Adipocyte (in vitro differentiated cells): Measurements from ENCODE around the gene LMX1A.

Source experiments
- DNase-seq: peaks from one replicate; pipeline ENCODE4 v3.0.0-alpha.2; 2015; ENCODE audit warnings: low read depth
- H3K27me3 ChIP-seq: replicated peaks from 2 replicates; pipeline ENCODE4 v1.7.0; 2013; ENCODE audit warnings: mild to moderate bottlenecking, low read length, moderate library complexity; ENCODE audit not compliant: control insufficient read depth, insufficient read depth
- H3K36me3 ChIP-seq: 2 replicates; pipeline ENCODE4 v1.7.0; 2013; ENCODE audit warnings: low read length, mild to moderate bottlenecking, moderate library complexity; ENCODE audit not compliant: control insufficient read depth, insufficient read depth, severe bottlenecking
- H3K4me1 ChIP-seq: 2 replicates; pipeline ENCODE4 v1.7.0; 2013; ENCODE audit warnings: mild to moderate bottlenecking, low read length, moderate library complexity; ENCODE audit not compliant: control insufficient read depth, insufficient read depth
- H3K4me3 ChIP-seq: 2 replicates; pipeline ENCODE4 v1.7.0; 2013; ENCODE audit warnings: mild to moderate bottlenecking, low read length, moderate library complexity
- H3K9ac ChIP-seq: 2 replicates; pipeline ENCODE4 v1.7.0; 2013; ENCODE audit warnings: mild to moderate bottlenecking, low read length, moderate library complexity
- H3K9me3 ChIP-seq: 2 replicates; pipeline ENCODE4 v1.7.0; 2013; ENCODE audit warnings: mild to moderate bottlenecking, low read length, moderate library complexity; ENCODE audit not compliant: control insufficient read depth

LMX1A gene

DNA sequence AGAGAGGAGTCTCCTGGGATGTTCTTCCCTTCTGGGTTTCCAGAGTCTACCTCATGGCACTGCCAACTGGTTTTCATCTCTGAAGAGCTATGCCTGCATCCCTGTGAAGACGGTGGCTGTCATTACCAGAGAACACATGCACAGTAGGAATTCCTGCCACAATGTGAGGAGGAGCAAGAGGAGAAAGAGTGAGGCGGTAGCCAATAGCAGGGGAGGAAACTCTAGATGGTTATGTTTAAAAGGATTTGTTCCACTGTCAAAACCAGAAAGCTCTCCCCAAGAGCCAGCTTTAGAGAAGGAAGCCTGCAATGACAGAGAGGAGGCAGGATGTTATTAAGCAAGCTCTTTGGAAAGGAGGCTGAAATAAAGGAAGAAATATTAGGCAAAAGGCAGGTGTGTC, 12.3 kb downstream of the LMX1A start:
- Histone ChIP-seq H3K27me3 (peaks cover 47% of the 10 kb centered on the region), H3K4me1 (peaks cover 3% of the 10 kb centered on the region), H3K36me3 (no peaks in the 10 kb centered on the region), H3K4me3 (no peak overlapping the region), H3K9ac (no peak overlapping the region), H3K9me3 (no peaks in the 10 kb centered on the region)
- no peak for DNase-seq

DNA sequence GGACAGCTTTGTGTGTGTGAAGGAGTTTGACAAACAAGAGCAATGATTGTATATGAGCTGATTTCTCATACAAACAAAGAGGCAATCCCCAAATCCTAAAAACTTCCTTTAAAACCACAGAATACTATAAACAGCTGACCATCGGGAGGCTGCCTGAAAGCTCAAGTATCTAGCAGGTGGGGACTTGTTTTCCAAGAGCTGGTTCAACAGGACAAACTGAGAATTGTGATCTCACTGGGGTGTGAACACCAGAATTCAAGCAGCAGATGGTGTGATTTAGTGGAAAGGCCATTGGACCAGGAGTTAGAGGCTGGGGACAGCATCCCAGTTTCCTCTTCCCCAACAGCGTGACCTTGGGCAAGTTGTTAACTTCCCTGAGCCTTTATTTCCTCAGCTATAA, 13.9 kb downstream of the LMX1A start:
- DNase-seq = no peak
- no peak overlapping the region for H3K4me3 ChIP-seq
- H3K4me1 ChIP-seq = peaks cover 3% of the 10 kb centered on the region
- H3K36me3 ChIP-seq = no peaks in the 10 kb centered on the region
- H3K9ac ChIP-seq = no peak overlapping the region
- peaks cover 41% of the 10 kb centered on the region for H3K27me3 ChIP-seq
- H3K9me3 ChIP-seq = no peaks in the 10 kb centered on the region

DNA sequence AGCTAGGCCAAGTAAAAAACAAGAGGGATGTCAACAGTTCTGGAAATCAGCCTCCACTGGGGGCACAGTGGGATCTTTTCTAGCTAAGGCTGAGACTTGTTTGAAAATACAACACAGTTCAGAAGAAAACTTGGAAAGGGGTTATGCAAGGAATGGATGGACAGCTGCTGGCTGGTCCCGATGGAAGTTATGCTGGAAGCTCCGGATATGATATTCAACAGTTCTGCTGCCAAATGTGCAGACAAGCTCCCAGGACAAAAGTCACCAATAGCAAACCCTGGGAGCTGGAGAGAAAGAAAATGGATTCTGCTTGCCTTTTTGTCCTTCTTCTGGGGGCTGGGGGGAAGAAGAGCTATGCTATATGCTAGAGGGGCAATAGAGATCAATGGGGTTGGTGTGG, 14.3 kb downstream of the LMX1A start:
- DNase-seq = no peak

DNA sequence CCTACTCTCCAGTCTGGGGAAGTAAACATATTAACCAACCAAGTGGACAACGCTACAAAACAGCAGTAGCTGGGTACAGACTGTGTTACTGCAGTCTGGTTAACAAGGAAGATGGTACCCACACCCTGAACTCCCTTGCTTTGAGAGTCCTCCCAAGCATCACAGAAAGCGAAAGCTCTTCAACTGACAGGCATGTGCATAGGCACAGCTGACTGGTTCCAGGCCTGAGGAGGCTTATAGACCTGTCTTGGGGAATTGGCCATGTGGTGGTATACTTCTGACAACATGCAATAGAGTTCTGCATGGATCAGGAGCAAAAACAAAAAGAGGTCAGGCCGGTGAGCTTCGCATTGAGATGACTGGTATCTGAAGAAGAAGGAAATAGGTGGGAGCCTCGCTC, 17.4 kb downstream of the LMX1A start:
- DNase-seq = no peak
- Histone ChIP-seq H3K4me3 (no peak overlapping the region), H3K9me3 (no peaks in the 10 kb centered on the region), H3K9ac (no peak overlapping the region), H3K27me3 (peaks cover 27% of the 10 kb centered on the region), H3K36me3 (no peaks in the 10 kb centered on the region), H3K4me1 (no peaks in the 10 kb centered on the region)

More for the DNA sequence above, 14.3 kb downstream of the LMX1A start:
- Histone ChIP-seq H3K9ac (no peak overlapping the region), H3K9me3 (no peaks in the 10 kb centered on the region), H3K4me1 (peaks cover 3% of the 10 kb centered on the region), H3K4me3 (no peak overlapping the region), H3K27me3 (peaks cover 36% of the 10 kb centered on the region), H3K36me3 (no peaks in the 10 kb centered on the region)

DNA sequence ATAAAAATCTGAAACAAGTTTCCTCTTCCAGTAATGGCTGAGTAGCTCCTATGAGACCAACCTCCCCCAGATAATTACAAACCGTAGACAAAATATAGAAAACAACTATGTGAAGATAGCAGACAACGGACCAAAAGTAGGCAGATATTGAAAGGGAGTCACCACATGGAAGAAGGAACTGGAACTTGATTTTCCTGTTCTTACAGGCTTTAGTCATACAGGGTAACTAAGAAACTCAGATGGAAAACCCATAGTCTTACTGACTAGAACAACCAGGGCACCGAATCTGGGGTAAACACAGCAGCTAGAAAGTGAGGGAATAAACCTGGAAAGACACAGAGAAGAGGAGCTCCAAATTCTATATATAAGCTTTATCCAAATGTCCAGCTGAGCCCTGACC, 26.0 kb downstream of the LMX1A start:
- Histone ChIP-seq H3K4me1 (no peaks in the 10 kb centered on the region), H3K9ac (no peak overlapping the region), H3K27me3 (peaks cover 13% of the 10 kb centered on the region), H3K4me3 (no peak overlapping the region), H3K9me3 (no peaks in the 10 kb centered on the region), H3K36me3 (no peaks in the 10 kb centered on the region)
- no peak for DNase-seq

DNA sequence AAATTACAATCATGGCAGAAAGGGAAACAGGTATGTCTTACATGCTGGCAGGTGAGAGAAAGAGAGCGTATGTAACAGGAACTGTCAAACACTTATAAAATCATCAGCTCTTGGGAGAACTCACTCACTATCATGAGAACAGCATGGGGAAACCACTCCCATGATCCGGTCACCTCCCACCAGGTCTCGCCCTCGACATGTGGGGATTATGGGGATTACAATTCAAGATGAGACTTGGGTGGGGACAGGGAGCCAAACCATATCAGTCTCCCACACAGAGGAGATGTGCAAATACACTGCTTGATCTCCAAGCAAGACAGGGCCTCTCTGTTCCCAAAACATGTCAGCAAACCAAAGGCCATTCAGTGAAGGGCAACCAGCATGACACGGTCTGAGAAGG, 27.4 kb downstream of the LMX1A start:
- no peak for DNase-seq
- peaks cover 13% of the 10 kb centered on the region for H3K27me3 ChIP-seq
- no peaks in the 10 kb centered on the region for H3K4me1 ChIP-seq
- no peak overlapping the region for H3K4me3 ChIP-seq
- H3K36me3 ChIP-seq = no peaks in the 10 kb centered on the region
- no peaks in the 10 kb centered on the region for H3K9me3 ChIP-seq
- H3K9ac ChIP-seq = no peak overlapping the region

DNA sequence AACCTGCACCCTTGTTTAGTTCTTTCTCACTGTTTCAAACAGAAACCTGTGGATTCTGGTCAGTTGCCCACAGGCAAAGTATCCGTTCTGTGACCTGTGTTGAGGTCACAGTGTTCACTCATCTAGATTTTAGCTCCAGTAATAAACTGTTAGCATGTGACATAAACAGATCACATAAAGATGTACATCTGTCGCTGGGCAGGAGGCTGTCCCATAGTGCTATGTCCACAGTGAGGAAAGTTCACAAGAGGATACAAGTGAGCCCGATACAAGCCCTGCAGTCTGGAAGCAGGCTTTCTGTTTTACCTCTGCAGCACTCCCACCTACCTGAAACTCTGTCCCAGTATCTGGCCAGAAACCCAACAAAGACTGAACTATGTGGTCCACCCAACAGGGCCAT, 28.4 kb downstream of the LMX1A start:
- Histone ChIP-seq H3K9me3 (no peaks in the 10 kb centered on the region), H3K36me3 (no peaks in the 10 kb centered on the region), H3K9ac (no peak overlapping the region), H3K27me3 (peaks cover 13% of the 10 kb centered on the region), H3K4me1 (no peaks in the 10 kb centered on the region), H3K4me3 (no peak overlapping the region)
- DNase-seq = no peak

DNA sequence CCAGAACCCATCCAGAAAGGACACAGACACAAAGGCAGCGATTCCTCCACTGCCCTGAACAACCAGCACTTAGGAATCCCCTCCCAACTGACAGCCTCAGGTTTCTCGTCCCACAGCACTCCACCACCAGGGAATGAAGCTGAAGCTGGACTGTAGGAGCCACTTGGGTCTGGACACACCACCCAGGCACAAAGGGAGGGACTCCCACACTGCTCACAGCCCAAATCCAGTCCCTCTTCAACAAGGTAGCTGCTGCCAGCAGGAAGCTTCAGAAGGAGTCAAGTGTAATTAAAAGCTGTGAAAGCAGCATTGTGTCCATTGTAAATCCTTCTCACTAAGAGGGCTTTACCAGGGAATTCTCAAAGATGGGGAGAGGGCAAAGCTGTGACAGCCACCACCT, 29.0 kb downstream of the LMX1A start:
- no peaks in the 10 kb centered on the region for H3K4me1 ChIP-seq
- no peak for DNase-seq
- peaks cover 13% of the 10 kb centered on the region for H3K27me3 ChIP-seq
- no peaks in the 10 kb centered on the region for H3K9me3 ChIP-seq
- H3K36me3 ChIP-seq = no peaks in the 10 kb centered on the region
- no peak overlapping the region for H3K9ac ChIP-seq
- no peak overlapping the region for H3K4me3 ChIP-seq

DNA sequence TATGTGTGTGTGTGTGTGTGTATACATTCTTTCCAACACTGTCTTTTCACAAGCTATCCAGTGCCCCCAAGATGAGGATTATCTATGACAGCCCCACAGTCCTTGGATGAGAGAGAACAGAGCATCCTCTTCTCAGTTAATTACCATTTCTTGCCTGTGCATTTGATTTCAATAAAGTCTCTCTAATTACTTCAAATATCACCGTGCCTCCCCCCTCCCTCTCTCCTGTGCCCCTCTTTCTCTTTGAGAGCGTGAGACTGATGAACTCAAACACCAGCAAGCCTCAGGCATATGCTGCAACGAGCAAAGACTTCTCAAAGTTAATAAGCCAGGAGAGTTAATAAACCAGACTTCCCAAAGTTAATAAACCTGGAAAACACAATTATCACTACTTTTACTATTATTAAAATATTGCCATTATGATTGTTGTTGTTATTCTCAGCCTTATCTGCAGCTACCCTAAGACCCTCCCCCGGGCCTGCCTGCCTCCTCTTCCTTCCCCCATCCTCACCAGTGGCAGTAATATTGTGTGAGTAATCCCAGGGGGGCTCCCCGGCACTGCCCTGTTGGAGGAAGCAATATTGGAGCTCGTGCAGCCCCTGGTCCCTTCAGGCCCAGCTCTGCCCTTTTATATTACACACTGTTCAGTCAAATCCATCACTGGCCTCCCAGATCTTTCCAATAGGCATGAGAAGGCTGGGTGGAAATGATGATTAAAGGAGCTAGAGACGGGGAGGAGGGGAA, 30.9 kb downstream of the LMX1A start:
- Histone ChIP-seq H3K9ac (no peak overlapping the region), H3K4me3 (no peak overlapping the region), H3K27me3 (peaks cover 13% of the 10 kb centered on the region), H3K36me3 (no peaks in the 10 kb centered on the region), H3K9me3 (no peaks in the 10 kb centered on the region), H3K4me1 (no peaks in the 10 kb centered on the region)
- no peak for DNase-seq

DNA sequence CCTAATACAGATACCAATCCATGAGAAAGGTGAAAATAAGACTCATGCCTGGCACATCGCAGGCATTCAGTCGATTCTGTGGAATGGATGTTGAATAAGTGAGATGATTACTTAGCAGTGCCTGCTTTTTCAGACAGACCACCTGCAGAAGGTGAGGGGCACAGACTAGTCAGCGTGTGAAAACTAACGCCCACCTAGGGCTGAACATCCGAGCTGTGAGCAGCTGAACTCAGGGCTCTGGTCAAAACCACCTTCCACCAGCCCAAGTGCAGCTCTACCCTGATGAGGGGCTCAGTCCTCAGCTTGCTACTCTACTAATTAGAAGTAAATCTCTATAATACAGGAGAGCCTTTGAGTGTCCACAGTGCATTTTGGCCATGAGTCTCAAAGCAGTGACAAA, 32.5 kb downstream of the LMX1A start:
- H3K4me3 ChIP-seq = no peak overlapping the region
- peaks cover 13% of the 10 kb centered on the region for H3K27me3 ChIP-seq
- H3K36me3 ChIP-seq = no peaks in the 10 kb centered on the region
- H3K4me1 ChIP-seq = no peaks in the 10 kb centered on the region
- H3K9me3 ChIP-seq = no peaks in the 10 kb centered on the region
- H3K9ac ChIP-seq = no peak overlapping the region
- no peak for DNase-seq

DNA sequence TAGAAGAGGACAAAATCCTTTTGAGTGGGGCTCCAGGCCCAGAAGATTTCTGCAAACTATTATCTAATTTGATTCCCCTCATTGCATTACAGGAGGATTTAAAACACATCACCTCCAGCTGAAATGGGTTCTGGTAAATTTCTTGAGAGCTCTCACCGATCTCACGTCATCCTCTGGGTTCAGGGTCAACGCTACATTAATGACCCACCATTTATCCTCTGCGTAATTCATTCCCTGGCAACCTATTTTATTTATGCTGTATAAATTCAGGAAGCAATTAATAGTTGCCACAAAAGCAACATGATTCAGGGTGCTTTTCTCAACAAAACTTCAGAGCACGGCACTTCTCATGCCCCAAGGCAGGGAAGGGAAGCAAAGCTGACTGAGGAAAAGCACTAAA, 38.9 kb downstream of the LMX1A start:
- H3K4me1 ChIP-seq = no peaks in the 10 kb centered on the region
- no peak overlapping the region for H3K9ac ChIP-seq
- peaks cover 23% of the 10 kb centered on the region for H3K27me3 ChIP-seq
- no peak overlapping the region for H3K4me3 ChIP-seq
- H3K36me3 ChIP-seq = no peaks in the 10 kb centered on the region
- H3K9me3 ChIP-seq = peaks cover 3% of the 10 kb centered on the region
- no peak for DNase-seq

DNA sequence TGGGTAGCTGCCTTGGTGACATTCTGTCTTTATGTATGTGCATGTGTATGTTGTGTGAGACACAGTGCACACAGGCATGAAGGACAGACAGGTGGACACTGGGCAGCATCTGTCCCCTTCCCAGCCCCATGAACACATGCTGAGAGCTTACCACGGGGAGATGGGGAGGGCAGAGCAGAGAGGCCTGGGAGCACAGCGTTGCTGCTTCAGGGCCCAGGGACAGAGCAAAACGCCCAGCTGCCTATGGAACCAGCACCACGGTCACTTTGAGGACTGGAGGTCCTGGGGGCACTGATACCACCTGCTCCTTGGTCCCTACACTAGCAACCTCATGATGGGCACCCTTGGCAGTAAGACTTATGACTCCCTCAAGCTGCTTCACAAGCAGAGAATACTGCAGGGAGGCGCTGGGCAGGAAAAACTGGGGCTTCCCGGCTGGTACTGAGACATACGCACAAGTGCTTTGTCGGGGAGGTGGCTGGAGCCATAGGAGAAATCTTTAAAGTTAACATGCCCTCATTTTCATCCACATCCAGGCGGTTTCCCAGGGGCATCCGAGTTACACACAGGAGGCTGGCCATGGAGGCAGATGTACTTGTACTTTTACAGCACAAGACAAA, 40.3 kb downstream of the LMX1A start:
- H3K4me1 ChIP-seq = no peaks in the 10 kb centered on the region
- H3K4me3 ChIP-seq = no peak overlapping the region
- H3K9ac ChIP-seq = no peak overlapping the region
- no peaks in the 10 kb centered on the region for H3K36me3 ChIP-seq
- no peak for DNase-seq
- peaks cover 12% of the 10 kb centered on the region for H3K9me3 ChIP-seq
- H3K27me3 ChIP-seq = peaks cover 28% of the 10 kb centered on the region
